Adrenal gland (tissue), 12 donors: ENCODE results near the gene LRIT3. TPM values are rescaled to one million over a fixed set of nuclear protein-coding genes. Genes with fewer than 3 reads are reported as not detected.
A peak's percentile ranks its signal among the peaks of the same experiment; 100 is the strongest.

ENCODE experiments used
- DNase-seq, 7 donors: peaks; one replicate each; pipeline ENCODE4 v3.0.0-alpha.2; 2019 to 2020
- H3K27ac ChIP-seq, 5 donors: fragments of 200-600 bp; sonication (generic) in 4 of 5; 1 replicate in 3 of 5; 2 replicates in 2 of 5; pipeline versions ENCODE4 v1.5.1 to v1.8.0; 2016 to 2020; ENCODE audit warnings: mild to moderate bottlenecking in 1 of 5
- H3K27me3 ChIP-seq: fragments of 200-600 bp; 2 replicates; pipeline ENCODE4 v1.8.0; 2021
- H3K36me3 ChIP-seq, 2 donors: fragments of 200-600 bp; replicated peaks in 1 of 2; 1 replicate in 1 of 2; 2 replicates in 1 of 2; pipeline versions ENCODE4 v1.5.1 to v1.8.0; 2018 to 2022
- H3K4me1 ChIP-seq, 2 donors: fragments of 200-600 bp; replicated peaks in 1 of 2; 1 replicate in 1 of 2; 2 replicates in 1 of 2; pipeline versions ENCODE4 v1.5.1 to v1.8.0; 2018 to 2021
- H3K4me3 ChIP-seq, 4 donors: fragments of 200-600 bp; sonication (generic) in 3 of 4; one replicate each; pipeline ENCODE4 v1.5.1; 2016 to 2018
- H3K9me3 ChIP-seq, 3 donors: fragments of 200-600 bp; sonication (generic) in 1 of 3; replicated peaks in 1 of 3; 1 replicate in 2 of 3; 2 replicates in 1 of 3; pipeline versions ENCODE4 v1.5.1 to v1.8.0; 2016 to 2021
- CTCF ChIP-seq, 6 experiments: fragments of 450-650 bp in 4 of 6; fragments of 200-600 bp in 2 of 6; sonication (generic) in 1 of 6; IDR thresholded peaks; 1 replicate in 5 of 6; 2 replicates in 1 of 6; pipeline versions ENCODE4 v1.5.1 to v1.8.0; 2016 to 2021; ENCODE audit warnings: antibody characterized with exemption in 6 of 6, mild to moderate bottlenecking in 2 of 6, moderate library complexity in 1 of 6
- POLR2A ChIP-seq, 2 donors: fragments of 450-650 bp; IDR thresholded peaks; one replicate each; pipeline ENCODE4 v1.6.1; 2017; ENCODE audit warnings: antibody characterized with exemption in 2 of 2, mild to moderate bottlenecking in 2 of 2, moderate library complexity in 1 of 2
- WGBS, 4 donors: extraction: QIAGEN DNeasy Blood & Tissue Kit in 2 of 4; methylation state at CpG; one replicate each; pipeline versions ENCODE4 v1.1.5 to v1.1.7; 2013 to 2017; 5-methylcytosine and 5-hydroxymethylcytosine counted together
- intact Hi-C, 2 donors: fragments of 100-400 bp; cut with DNase I; formaldehyde crosslinking; loops; one replicate each; pipeline versions ENCODE4 v1.14.1 to v1.15.0; 2022 to 2023
- polyA plus RNA-seq, 3 donors: library from polyadenylated mRNA; stranded (reverse); fragments of 200-250 nt in 2 of 3; fragments of 350-450 nt in 1 of 3; fragmentation: Illumina TruSeq in 1 of 3; extraction: RNeasy Lipid Tissue Mini Kit (QIAGEN cat#74804) in 1 of 3; gene quantifications; one replicate each; pipeline ENCODE4 v1.2.3, GENCODE V29; 2013 to 2014
- total RNA-seq, 9 donors: library from RNA; depleted of rRNA in 4 of 9; stranded (reverse); fragments of >200 nt in 4 of 9; fragments of 120-200 nt in 1 of 9; fragmentation: NEBNext Ultra II Directional in 1 of 9; extraction: Animal tissue kit (Norgen Biotek cat#: 25700) in 1 of 9; gene quantifications; one replicate each; pipeline versions ENCODE4 v1.1.0 to v1.2.4, GENCODE V29; 2013 to 2023
- donor health status: healthy with polysubstance abuse.
- donor health status: Bipolar disorder and iron deficiency.
- donor health status: DM: yes; HTN: yes; CAD: no.
- donor health status: DM: no; HTN: no; CAD: no.
- donor health status: DM: no; HTN: no; CAD: no.
- donor health status: DM: yes; HTN: yes; CAD: no.

The LRIT3 gene
- total and polyA plus RNA-seq, 12 donors = 0.07 to 0.85 (median 0.18) TPM; not detected in 2

- no peaks in the 10 kb centered on the region for H3K4me1 ChIP-seq
- WGBS, 4 donors = 25 to 67% (median 40%) methylated on average over 1 of the region's 1 CpG
- DNase-seq = peak in 1 of 7 donors; percentile 11
- intact Hi-C loops = no loop called here
- no peak overlapping the region for H3K27ac ChIP-seq
- no peak overlapping the region for H3K4me3 ChIP-seq
- TF ChIP-seq CTCF (IDR thresholded peaks at IDR 0.05) (no peak), POLR2A (IDR thresholded peaks at IDR 0.05) (no peak)
- no peaks in the 10 kb centered on the region for H3K27me3 ChIP-seq
- H3K36me3 ChIP-seq = no peaks in the 10 kb centered on the region
- H3K9me3 ChIP-seq = no peaks in the 10 kb centered on the region
These were observed 73.5 kb downstream of the LRIT3 start for GRCh38 chr4:109921384-109921808.

Other genes starting within 250 kb of the LRIT3 start
- gene CASP6, start 144.7 kb upstream of the LRIT3 start, total RNA-seq = 10 to 100 TPM in 8 of 9 donors, 1 to 10 TPM in 1; 7.3 to 21.6 (median 14.9) TPM
- 10 to 100 TPM in 2 of 3 donors, 1 to 10 TPM in 1; 8.3 to 11.7 (median 11.0) TPM for gene CASP6, start 144.7 kb upstream of the LRIT3 start, polyA plus RNA-seq
- gene PLA2G12A, start 118.0 kb upstream of the LRIT3 start, total RNA-seq = 10 to 100 TPM; 15.9 to 67.0 (median 36.4) TPM
- 10 to 100 TPM; 10.7 to 44.9 (median 12.3) TPM for gene PLA2G12A, start 118.0 kb upstream of the LRIT3 start, polyA plus RNA-seq
- 100 to 1,000 TPM in 3 of 9 donors, 10 to 100 TPM in 5, 1 to 10 TPM in 1; 5.9 to 219 (median 90.1) TPM for gene CFI, start 46.1 kb upstream of the LRIT3 start, total RNA-seq
- 10 to 100 TPM; 46.2 to 58.6 (median 47.0) TPM for gene CFI, start 46.1 kb upstream of the LRIT3 start, polyA plus RNA-seq
- 10 to 100 TPM in 4 of 9 donors, 1 to 10 TPM in 4, under 1 TPM in 1; 0.97 to 19.3 (median 8.3) TPM for gene GAR1, start 32.3 kb upstream of the LRIT3 start, total RNA-seq
- 10 to 100 TPM; 21.7 to 31.6 (median 29.1) TPM for gene GAR1, start 32.3 kb upstream of the LRIT3 start, polyA plus RNA-seq
- gene RRH, start 20.1 kb upstream of the LRIT3 start, total RNA-seq = under 1 TPM in 4 of 9 donors, not detected in 5; 0.23 to 0.67 (median 0.40) TPM
- gene RRH, start 20.1 kb upstream of the LRIT3 start, polyA plus RNA-seq = under 1 TPM; 0.17 to 0.46 (median 0.24) TPM
- gene EGF, start 64.8 kb downstream of the LRIT3 start, total RNA-seq = 1 to 10 TPM in 2 of 9 donors, under 1 TPM in 4, not detected in 3; 0.22 to 1.6 (median 0.33) TPM
- gene EGF, start 64.8 kb downstream of the LRIT3 start, polyA plus RNA-seq = under 1 TPM in 2 of 3 donors, not detected in 1; 0.07 TPM